K562 (cell line): ENCODE measurements around the gene RIMBP3C. TPM values are rescaled to one million over a fixed set of nuclear protein-coding genes. Genes with fewer than 3 reads are reported as not detected.
A peak's percentile ranks its signal among the peaks of the same experiment; 100 is the strongest.

ENCODE experiments used
- CHD4 ChIP-seq: fragments of 200-600 bp; sonication (generic); IDR thresholded peaks from 3 replicates; pipeline ENCODE4 v1.6.1; 2012; ENCODE audit warnings: low read depth, mild to moderate bottlenecking, mixed read lengths, low read length, inconsistent platforms; ENCODE audit not compliant: insufficient read depth, insufficient replicate concordance, poor library complexity, severe bottlenecking
- GATA2 ChIP-seq: sonication (generic); formaldehyde crosslinking; IDR thresholded peaks from 2 replicates; pipeline ENCODE4 v1.4.0; 2020; ENCODE audit warnings: mild to moderate bottlenecking, missing genetic modification reagents
- ZNF133 ChIP-seq: fragments of 250-450 bp; sonication (Bioruptor Pico); IDR thresholded peaks from 2 replicates; pipeline ENCODE4 v1.4.0; 2020; ENCODE audit warnings: mild to moderate bottlenecking
- ZNF282 ChIP-seq: sonication (generic); formaldehyde crosslinking; IDR thresholded peaks from 2 replicates; pipeline ENCODE4 v1.8.1; 2023; ENCODE audit warnings: missing genetic modification reagents
- ZNF507 ChIP-seq: conservative IDR thresholded peaks from 2 replicates; pipeline ENCODE4 v1.6.1; 2017; ENCODE audit warnings: missing genetic modification characterization, missing compliant biosample characterization
- ZNF57 ChIP-seq: fragments of 450-650 bp; formaldehyde crosslinking; IDR thresholded peaks from 2 replicates; pipeline ENCODE4 v1.4.0; 2020; ENCODE audit warnings: mild to moderate bottlenecking, moderate library complexity
- polyA plus RNA-seq, 8 experiments: library from polyadenylated mRNA; depleted of rRNA in 4 of 8; stranded (reverse) in 5 of 8; unstranded in 3 of 8; fragments of >200 nt; fragmentation: Nextera tagmentation in 2 of 8; fragmentation: Illumina TruSeq in 1 of 8; extraction: Ambion mirVana in 2 of 8; extraction: Trizol in 1 of 8; gene quantifications; 2 replicates each; pipeline versions ENCODE4 v1.2.1 to v1.2.3, GENCODE V29; 2011 to 2014; ENCODE audit warnings: inconsistent platforms in 1 of 8, missing spikeins in 1 of 8
- total RNA-seq, 7 experiments: library from RNA; depleted of rRNA in 6 of 7; stranded (reverse); fragments of >200 nt in 6 of 7; fragmentation: Illumina TruSeq in 2 of 7; extraction: Trizol in 2 of 7; gene quantifications; 2 replicates each; pipeline versions ENCODE4 v1.2.1 to v1.2.3, GENCODE V29; 2011 to 2021; ENCODE audit warnings: low replicate concordance in 1 of 7
- TF ChIP-seq, protein P1 (sequence below): IDR thresholded peaks from 2 replicates; pipeline ENCODE4 v1.6.1; 2014; ENCODE audit warnings: antibody characterized with exemption
- TF ChIP-seq, protein P2 (sequence below): sonication (generic); formaldehyde crosslinking; IDR thresholded peaks from 2 replicates; pipeline ENCODE4 v1.8.1; 2023; ENCODE audit warnings: mild to moderate bottlenecking, missing genetic modification reagents
- TF ChIP-seq, protein P3 (sequence below): sonication (generic); formaldehyde crosslinking; IDR thresholded peaks from 2 replicates; pipeline ENCODE4 v1.8.0; 2023; ENCODE audit warnings: mild to moderate bottlenecking, missing genetic modification reagents
- TF ChIP-seq, protein P4 (sequence below): fragments of 250-450 bp; sonication (Bioruptor Pico); IDR thresholded peaks from 2 replicates; pipeline ENCODE4 v1.4.0; 2020
- TF ChIP-seq, protein P5 (sequence below): sonication (generic); formaldehyde crosslinking; IDR thresholded peaks from 2 replicates; pipeline ENCODE4 v1.8.1; 2023; ENCODE audit warnings: mild to moderate bottlenecking, missing genetic modification reagents, moderate library complexity

Gene RIMBP3C
- total and polyA plus RNA-seq, 9 of the 15 experiments (the other 6 are each of a cell fraction or from before 2014, with no cell fraction given), result 0.09 to 0.98 (median 0.17) TPM; not detected in 2

DNA sequence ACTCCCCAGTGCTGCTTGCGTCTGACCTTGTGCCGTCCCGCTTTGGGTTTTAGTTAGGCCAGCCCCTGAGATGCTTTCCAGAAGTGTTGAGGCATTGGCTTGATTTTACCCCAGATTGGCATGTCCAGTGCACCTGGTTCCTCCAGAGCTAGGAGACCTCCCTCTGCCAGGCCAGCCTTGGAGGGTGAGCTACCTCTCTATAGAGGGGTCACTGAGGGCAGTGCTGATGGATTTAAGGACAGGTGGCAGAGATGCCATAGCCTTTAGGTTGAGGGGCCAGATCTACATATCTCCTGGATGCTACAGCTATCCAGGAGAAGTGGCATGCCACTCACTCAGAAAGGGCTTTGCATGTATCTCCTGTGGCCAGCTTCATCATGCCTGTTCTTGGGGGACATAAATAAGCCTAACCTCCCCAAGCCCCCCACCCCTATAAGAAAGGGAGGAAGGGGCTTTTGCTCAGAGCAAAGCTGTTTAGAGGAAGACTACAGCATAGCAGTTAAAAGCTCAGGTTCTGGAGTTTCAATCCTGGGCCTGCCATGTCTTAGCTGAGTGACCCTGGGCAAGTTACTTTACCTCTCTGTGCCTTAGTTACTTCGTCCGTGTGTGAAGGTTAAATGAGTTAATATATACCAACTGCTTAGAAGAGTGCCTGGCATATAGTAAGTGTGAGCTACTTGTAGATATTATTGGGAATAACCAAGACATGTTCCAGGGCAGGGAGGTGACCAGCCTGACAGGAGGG, 22.7 kb upstream of the RIMBP3C start (continued):
- TF ChIP-seq ZNF282 (CRISPR knock-in tag) (no peak), GATA2 (CRISPR knock-in tag) (no peak), ZNF133 (CRISPR knock-in tag) (0 out of 2 replicates have a peak, but pooled peaks have one; percentile 14), ZNF57 (CRISPR knock-in tag) (peak; percentile 58; the same call in 1 of the 2 replicates), ZNF507 (tag) (no peak), CHD4 (peak; percentile 91)
- TF ChIP-seq, protein P1, sequence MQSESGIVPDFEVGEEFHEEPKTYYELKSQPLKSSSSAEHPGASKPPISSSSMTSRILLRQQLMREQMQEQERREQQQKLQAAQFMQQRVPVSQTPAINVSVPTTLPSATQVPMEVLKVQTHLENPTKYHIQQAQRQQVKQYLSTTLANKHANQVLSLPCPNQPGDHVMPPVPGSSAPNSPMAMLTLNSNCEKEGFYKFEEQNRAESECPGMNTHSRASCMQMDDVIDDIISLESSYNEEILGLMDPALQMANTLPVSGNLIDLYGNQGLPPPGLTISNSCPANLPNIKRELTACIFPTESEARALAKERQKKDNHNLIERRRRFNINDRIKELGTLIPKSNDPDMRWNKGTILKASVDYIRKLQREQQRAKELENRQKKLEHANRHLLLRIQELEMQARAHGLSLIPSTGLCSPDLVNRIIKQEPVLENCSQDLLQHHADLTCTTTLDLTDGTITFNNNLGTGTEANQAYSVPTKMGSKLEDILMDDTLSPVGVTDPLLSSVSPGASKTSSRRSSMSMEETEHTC, result no peak
- TF ChIP-seq, protein P2, sequence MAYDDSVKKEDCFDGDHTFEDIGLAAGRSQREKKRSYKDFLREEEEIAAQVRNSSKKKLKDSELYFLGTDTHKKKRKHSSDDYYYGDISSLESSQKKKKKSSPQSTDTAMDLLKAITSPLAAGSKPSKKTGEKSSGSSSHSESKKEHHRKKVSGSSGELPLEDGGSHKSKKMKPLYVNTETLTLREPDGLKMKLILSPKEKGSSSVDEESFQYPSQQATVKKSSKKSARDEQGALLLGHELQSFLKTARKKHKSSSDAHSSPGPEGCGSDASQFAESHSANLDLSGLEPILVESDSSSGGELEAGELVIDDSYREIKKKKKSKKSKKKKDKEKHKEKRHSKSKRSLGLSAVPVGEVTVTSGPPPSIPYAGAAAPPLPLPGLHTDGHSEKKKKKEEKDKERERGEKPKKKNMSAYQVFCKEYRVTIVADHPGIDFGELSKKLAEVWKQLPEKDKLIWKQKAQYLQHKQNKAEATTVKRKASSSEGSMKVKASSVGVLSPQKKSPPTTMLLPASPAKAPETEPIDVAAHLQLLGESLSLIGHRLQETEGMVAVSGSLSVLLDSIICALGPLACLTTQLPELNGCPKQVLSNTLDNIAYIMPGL, result peak; percentile 55; the same call in 1 of the 2 replicates
- TF ChIP-seq, protein P3, sequence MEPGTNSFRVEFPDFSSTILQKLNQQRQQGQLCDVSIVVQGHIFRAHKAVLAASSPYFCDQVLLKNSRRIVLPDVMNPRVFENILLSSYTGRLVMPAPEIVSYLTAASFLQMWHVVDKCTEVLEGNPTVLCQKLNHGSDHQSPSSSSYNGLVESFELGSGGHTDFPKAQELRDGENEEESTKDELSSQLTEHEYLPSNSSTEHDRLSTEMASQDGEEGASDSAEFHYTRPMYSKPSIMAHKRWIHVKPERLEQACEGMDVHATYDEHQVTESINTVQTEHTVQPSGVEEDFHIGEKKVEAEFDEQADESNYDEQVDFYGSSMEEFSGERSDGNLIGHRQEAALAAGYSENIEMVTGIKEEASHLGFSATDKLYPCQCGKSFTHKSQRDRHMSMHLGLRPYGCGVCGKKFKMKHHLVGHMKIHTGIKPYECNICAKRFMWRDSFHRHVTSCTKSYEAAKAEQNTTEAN (CRISPR knock-in tag), result 0 out of 2 replicates have a peak, but pooled peaks have one; percentile 49
- TF ChIP-seq, protein P4, sequence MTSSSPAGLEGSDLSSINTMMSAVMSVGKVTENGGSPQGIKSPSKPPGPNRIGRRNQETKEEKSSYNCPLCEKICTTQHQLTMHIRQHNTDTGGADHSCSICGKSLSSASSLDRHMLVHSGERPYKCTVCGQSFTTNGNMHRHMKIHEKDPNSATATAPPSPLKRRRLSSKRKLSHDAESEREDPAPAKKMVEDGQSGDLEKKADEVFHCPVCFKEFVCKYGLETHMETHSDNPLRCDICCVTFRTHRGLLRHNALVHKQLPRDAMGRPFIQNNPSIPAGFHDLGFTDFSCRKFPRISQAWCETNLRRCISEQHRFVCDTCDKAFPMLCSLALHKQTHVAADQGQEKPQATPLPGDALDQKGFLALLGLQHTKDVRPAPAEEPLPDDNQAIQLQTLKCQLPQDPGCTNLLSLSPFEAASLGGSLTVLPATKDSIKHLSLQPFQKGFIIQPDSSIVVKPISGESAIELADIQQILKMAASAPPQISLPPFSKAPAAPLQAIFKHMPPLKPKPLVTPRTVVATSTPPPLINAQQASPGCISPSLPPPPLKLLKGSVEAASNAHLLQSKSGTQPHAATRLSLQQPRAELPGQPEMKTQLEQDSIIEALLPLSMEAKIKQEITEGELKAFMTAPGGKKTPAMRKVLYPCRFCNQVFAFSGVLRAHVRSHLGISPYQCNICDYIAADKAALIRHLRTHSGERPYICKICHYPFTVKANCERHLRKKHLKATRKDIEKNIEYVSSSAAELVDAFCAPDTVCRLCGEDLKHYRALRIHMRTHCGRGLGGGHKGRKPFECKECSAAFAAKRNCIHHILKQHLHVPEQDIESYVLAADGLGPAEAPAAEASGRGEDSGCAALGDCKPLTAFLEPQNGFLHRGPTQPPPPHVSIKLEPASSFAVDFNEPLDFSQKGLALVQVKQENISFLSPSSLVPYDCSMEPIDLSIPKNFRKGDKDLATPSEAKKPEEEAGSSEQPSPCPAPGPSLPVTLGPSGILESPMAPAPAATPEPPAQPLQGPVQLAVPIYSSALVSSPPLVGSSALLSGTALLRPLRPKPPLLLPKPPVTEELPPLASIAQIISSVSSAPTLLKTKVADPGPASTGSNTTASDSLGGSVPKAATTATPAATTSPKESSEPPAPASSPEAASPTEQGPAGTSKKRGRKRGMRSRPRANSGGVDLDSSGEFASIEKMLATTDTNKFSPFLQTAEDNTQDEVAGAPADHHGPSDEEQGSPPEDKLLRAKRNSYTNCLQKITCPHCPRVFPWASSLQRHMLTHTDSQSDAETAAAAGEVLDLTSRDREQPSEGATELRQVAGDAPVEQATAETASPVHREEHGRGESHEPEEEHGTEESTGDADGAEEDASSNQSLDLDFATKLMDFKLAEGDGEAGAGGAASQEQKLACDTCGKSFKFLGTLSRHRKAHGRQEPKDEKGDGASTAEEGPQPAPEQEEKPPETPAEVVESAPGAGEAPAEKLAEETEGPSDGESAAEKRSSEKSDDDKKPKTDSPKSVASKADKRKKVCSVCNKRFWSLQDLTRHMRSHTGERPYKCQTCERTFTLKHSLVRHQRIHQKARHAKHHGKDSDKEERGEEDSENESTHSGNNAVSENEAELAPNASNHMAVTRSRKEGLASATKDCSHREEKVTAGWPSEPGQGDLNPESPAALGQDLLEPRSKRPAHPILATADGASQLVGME, result peak; percentile 52
- TF ChIP-seq, protein P5, sequence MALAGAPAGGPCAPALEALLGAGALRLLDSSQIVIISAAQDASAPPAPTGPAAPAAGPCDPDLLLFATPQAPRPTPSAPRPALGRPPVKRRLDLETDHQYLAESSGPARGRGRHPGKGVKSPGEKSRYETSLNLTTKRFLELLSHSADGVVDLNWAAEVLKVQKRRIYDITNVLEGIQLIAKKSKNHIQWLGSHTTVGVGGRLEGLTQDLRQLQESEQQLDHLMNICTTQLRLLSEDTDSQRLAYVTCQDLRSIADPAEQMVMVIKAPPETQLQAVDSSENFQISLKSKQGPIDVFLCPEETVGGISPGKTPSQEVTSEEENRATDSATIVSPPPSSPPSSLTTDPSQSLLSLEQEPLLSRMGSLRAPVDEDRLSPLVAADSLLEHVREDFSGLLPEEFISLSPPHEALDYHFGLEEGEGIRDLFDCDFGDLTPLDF, result 0 out of 2 replicates have a peak, but pooled peaks have one; percentile 9
